HG03108 (cell line): Measurements from ENCODE around the gene HOXB4.

Source experiments
- ATAC-seq: cut with Tn5 transposase; IDR thresholded peaks from one replicate; pipeline ENCODE4 v1.9.1; 2021; ENCODE audit warnings: moderate library complexity; ENCODE audit not compliant: unreplicated experiment

The HOXB4 gene

GRCh38 chr17:48601539-48602425, 23.6 kb upstream of the HOXB4 start:
- no peak for ATAC-seq

- ATAC-seq = no peak
These were observed 23.0 kb upstream of the HOXB4 start for GRCh38 chr17:48601207-48601538.

- ATAC-seq = no peak
These were observed 22.3 kb upstream of the HOXB4 start for GRCh38 chr17:48600244-48601098.

GRCh38 chr17:48599354-48599753, 21.2 kb upstream of the HOXB4 start:
- no peak for ATAC-seq

- ATAC-seq = no peak
These were observed 20.6 kb upstream of the HOXB4 start for GRCh38 chr17:48598736-48599135.

GRCh38 chr17:48597778-48598631, 19.9 kb upstream of the HOXB4 start:
- no peak for ATAC-seq

GRCh38 chr17:48597528-48597777, 19.3 kb upstream of the HOXB4 start:
- no peak for ATAC-seq

GRCh38 chr17:48596735-48597527, 18.8 kb upstream of the HOXB4 start:
- no peak for ATAC-seq

- no peak for ATAC-seq
These were observed 18.0 kb upstream of the HOXB4 start for GRCh38 chr17:48596000-48596734.

- ATAC-seq = no peak
These were observed 17.3 kb upstream of the HOXB4 start for GRCh38 chr17:48595278-48595999.

GRCh38 chr17:48594538-48595277, 16.6 kb upstream of the HOXB4 start:
- ATAC-seq = no peak

- no peak for ATAC-seq
These were observed 15.8 kb upstream of the HOXB4 start for GRCh38 chr17:48593840-48594537.

- no peak for ATAC-seq
These were observed 15.1 kb upstream of the HOXB4 start, which contains the start of gene HOXB5 for GRCh38 chr17:48593126-48593829. Gene HOXB5 (minus strand): TSS chr17:48593779. CDS start chr17:48593682, 97 bp downstream.

GRCh38 chr17:48592577-48592976, 14.4 kb upstream of the HOXB4 start:
- ATAC-seq = no peak

- ATAC-seq = no peak
These were observed 13.9 kb upstream of the HOXB4 start for GRCh38 chr17:48592057-48592514.

- ATAC-seq = no peak
These were observed 13.3 kb upstream of the HOXB4 start for GRCh38 chr17:48591255-48592056.
